ENCODE results near the gene TUBA8.

DNA sequence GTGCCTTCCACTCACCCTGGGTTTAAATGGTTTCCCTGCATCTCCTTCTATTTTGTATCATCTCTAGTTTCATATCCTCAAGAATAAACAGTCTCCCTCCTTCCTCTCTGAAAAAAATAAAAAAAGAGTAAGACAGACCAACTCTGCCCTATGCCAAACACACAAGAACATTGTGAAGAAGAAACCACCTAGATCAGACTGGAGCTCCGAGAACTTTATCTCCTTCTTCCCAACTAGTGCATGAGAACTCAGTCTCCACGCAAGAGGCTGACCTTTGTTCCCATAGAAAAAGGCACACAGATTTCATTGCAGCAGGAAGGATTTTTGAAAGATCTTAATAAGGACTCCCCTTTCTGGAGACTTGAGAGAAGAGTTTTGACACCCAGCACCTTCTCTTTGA, 41.6 kb upstream of the TUBA8 start:
- TF ChIP-seq CTCF (IDR thresholded peaks at IDR 0.05): no peak
- TF ChIP-seq TEAD4 (CRISPR knock-in tag; IDR thresholded peaks at IDR 0.05): no peak
- TF ChIP-seq KAT7 (CRISPR knock-in tag; IDR thresholded peaks at IDR 0.05; ENCODE audit: borderline replicate concordance): no peak
- TF ChIP-seq ZNF121 (CRISPR knock-in tag; IDR thresholded peaks at IDR 0.05): no peak
- TF ChIP-seq, protein P1, sequence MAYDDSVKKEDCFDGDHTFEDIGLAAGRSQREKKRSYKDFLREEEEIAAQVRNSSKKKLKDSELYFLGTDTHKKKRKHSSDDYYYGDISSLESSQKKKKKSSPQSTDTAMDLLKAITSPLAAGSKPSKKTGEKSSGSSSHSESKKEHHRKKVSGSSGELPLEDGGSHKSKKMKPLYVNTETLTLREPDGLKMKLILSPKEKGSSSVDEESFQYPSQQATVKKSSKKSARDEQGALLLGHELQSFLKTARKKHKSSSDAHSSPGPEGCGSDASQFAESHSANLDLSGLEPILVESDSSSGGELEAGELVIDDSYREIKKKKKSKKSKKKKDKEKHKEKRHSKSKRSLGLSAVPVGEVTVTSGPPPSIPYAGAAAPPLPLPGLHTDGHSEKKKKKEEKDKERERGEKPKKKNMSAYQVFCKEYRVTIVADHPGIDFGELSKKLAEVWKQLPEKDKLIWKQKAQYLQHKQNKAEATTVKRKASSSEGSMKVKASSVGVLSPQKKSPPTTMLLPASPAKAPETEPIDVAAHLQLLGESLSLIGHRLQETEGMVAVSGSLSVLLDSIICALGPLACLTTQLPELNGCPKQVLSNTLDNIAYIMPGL (CRISPR knock-in tag; IDR thresholded peaks at IDR 0.05): no peak
- TF ChIP-seq, protein P2, sequence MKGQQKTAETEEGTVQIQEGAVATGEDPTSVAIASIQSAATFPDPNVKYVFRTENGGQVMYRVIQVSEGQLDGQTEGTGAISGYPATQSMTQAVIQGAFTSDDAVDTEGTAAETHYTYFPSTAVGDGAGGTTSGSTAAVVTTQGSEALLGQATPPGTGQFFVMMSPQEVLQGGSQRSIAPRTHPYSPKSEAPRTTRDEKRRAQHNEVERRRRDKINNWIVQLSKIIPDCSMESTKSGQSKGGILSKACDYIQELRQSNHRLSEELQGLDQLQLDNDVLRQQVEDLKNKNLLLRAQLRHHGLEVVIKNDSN (CRISPR knock-in tag; IDR thresholded peaks at IDR 0.05): no peak
